NCI-H2107 treated with DMSO at 0.1 percent for 48 hours (cell line): ENCODE data around the gene OSBPL6.

Experiments
- DNase-seq: peaks from one replicate; lab custom pipeline; 2025; ENCODE audit not compliant: unreplicated experiment; lab: John Stamatoyannopoulos, UW

OSBPL6 gene

GRCh38 chr2:178426388-178426787 lies 232.1 kb downstream of the OSBPL6 start:
- DNase-seq = no peak

- no peak for DNase-seq
Observed at GRCh38 chr2:178427458-178427857, 233.1 kb downstream of the OSBPL6 start.

- no peak for DNase-seq
Observed at GRCh38 chr2:178428396-178428806, 234.1 kb downstream of the OSBPL6 start.

- DNase-seq = no peak
Observed at GRCh38 chr2:178429336-178429735, 235.0 kb downstream of the OSBPL6 start.

- no peak for DNase-seq
Observed at GRCh38 chr2:178436662-178437061, 242.3 kb downstream of the OSBPL6 start.

GRCh38 chr2:178441426-178441825 lies 247.1 kb downstream of the OSBPL6 start:
- no peak for DNase-seq

- DNase-seq = no peak
Observed at GRCh38 chr2:178448968-178449661, 254.8 kb downstream of the OSBPL6 start.

- DNase-seq = no peak
Observed at GRCh38 chr2:178449700-178450523, 255.6 kb downstream of the OSBPL6 start.

GRCh38 chr2:178450524-178450773 lies 256.1 kb downstream of the OSBPL6 start:
- no peak for DNase-seq

GRCh38 chr2:178450774-178451525 lies 256.6 kb downstream of the OSBPL6 start, which contains the start of the genes PJVK and PRKRA:
PJVK (plus strand) TSS chr2:178451378; CDS start chr2:178453410, 2,032 bp downstream.
PRKRA (minus strand) TSS chr2:178451175; CDS start chr2:178451030, 145 bp downstream.
- peak; percentile 83 for DNase-seq

GRCh38 chr2:178452334-178452733 lies 258.0 kb downstream of the OSBPL6 start:
- no peak for DNase-seq
